HEK293 (cell line): ENCODE measurements around the gene KCNJ11.

ENCODE experiments used
- CTCF ChIA-PET: fragments of 350-600 bp; formaldehyde crosslinking; extraction: SDS; loops from one replicate; lab custom pipeline; 2021; ENCODE audit warnings: antibody characterized with exemption; lab: Yijun Ruan, JAX
- POLR2A ChIA-PET: fragments of 300-600 bp; formaldehyde crosslinking; extraction: SDS; loops from one replicate; lab custom pipeline; 2020; ENCODE audit warnings: antibody characterized with exemption, inconsistent platforms; lab: Yijun Ruan, JAX
- H3K27ac ChIP-seq: fragments of 200-500 bp; sonication (Bioruptor generic); 2 replicates; pipeline ENCODE4 v1.5.1; 2014; ENCODE audit warnings: low read depth, low read length, control low read depth, inconsistent platforms; ENCODE audit errors: extremely low read depth
- H3K36me3 ChIP-seq, 2 experiments: fragments of 200-500 bp in 1 of 2; sonication (Bioruptor generic) in 1 of 2; 1 replicate in 1 of 2; 2 replicates in 1 of 2; pipeline ENCODE4 v1.5.1; 2014 to 2017; ENCODE audit warnings: inconsistent platforms in 2 of 2, low read length in 2 of 2; ENCODE audit not compliant: control insufficient read depth in 2 of 2, insufficient read depth in 1 of 2
- H3K4me1 ChIP-seq: fragments of 200-500 bp; sonication (Bioruptor generic); 2 replicates; pipeline ENCODE4 v1.5.1; 2014; ENCODE audit warnings: mild to moderate bottlenecking, low read length, inconsistent platforms; ENCODE audit not compliant: control insufficient read depth, insufficient read depth
- H3K4me3 ChIP-seq: 2 replicates; pipeline ENCODE4 v1.5.1; 2011; ENCODE audit warnings: low read depth, mild to moderate bottlenecking, control low read depth, low read length, moderate library complexity
- H3K9me3 ChIP-seq: fragments of 200-500 bp; sonication (Bioruptor generic); 2 replicates; pipeline ENCODE4 v1.5.1; 2014; ENCODE audit warnings: low read depth, low read length, inconsistent platforms; ENCODE audit not compliant: control insufficient read depth, insufficient read depth
- GLI2 ChIP-seq: fragments of 450-650 bp; formaldehyde crosslinking; IDR thresholded peaks from 2 replicates; pipeline ENCODE4; 2017; ENCODE audit warnings: missing biosample characterization, missing genetic modification characterization, low read depth, borderline replicate concordance
- GLI4 ChIP-seq: fragments of 450-650 bp; formaldehyde crosslinking; IDR thresholded peaks from 2 replicates; pipeline ENCODE4 v1.5.1; 2016; ENCODE audit warnings: missing biosample characterization, missing genetic modification characterization
- ZBTB6 ChIP-seq: fragments of 450-650 bp; formaldehyde crosslinking; IDR thresholded peaks from 2 replicates; pipeline ENCODE4 v1.5.1; 2017; ENCODE audit warnings: missing biosample characterization, missing genetic modification characterization
- ZNF112 ChIP-seq: fragments of 450-650 bp; formaldehyde crosslinking; IDR thresholded peaks from 2 replicates; pipeline ENCODE4 v1.5.0; 2017; ENCODE audit warnings: missing biosample characterization, missing genetic modification characterization
- ZNF121 ChIP-seq: fragments of 450-650 bp; formaldehyde crosslinking; IDR thresholded peaks from 2 replicates; pipeline ENCODE4 v1.5.1; 2016; ENCODE audit warnings: missing biosample characterization, missing genetic modification characterization
- ZNF138 ChIP-seq: fragments of 450-650 bp; formaldehyde crosslinking; IDR thresholded peaks from 2 replicates; pipeline ENCODE4 v1.5.1; 2016; ENCODE audit warnings: missing biosample characterization, missing genetic modification characterization, borderline replicate concordance
- ZNF155 ChIP-seq: fragments of 450-650 bp; formaldehyde crosslinking; IDR thresholded peaks from 2 replicates; pipeline ENCODE4 v1.5.1; 2016; ENCODE audit warnings: missing biosample characterization, missing genetic modification characterization
- ZNF184 ChIP-seq: fragments of 450-650 bp; IDR thresholded peaks from 2 replicates; pipeline ENCODE4 v1.5.1; 2018; ENCODE audit warnings: missing biosample characterization, mild to moderate bottlenecking, missing genetic modification characterization
- ZNF19 ChIP-seq: fragments of 450-650 bp; formaldehyde crosslinking; IDR thresholded peaks from 2 replicates; pipeline ENCODE4; 2016; ENCODE audit warnings: missing biosample characterization, missing genetic modification characterization, low read depth
- ZNF2 ChIP-seq: fragments of 450-650 bp; formaldehyde crosslinking; IDR thresholded peaks from 2 replicates; pipeline ENCODE4 v1.5.1; 2016; ENCODE audit warnings: missing biosample characterization, missing genetic modification characterization
- ZNF24 ChIP-seq: fragments of 450-650 bp; formaldehyde crosslinking; IDR thresholded peaks from 2 replicates; pipeline ENCODE4 v1.5.1; 2016; ENCODE audit warnings: missing biosample characterization, missing genetic modification characterization
- ZNF26 ChIP-seq: fragments of 450-650 bp; formaldehyde crosslinking; IDR thresholded peaks from 2 replicates; pipeline ENCODE4 v1.5.1; 2016; ENCODE audit warnings: missing biosample characterization, missing genetic modification characterization
- ZNF280C ChIP-seq: fragments of 450-650 bp; formaldehyde crosslinking; IDR thresholded peaks from 2 replicates; pipeline ENCODE4 v1.5.1; 2016; ENCODE audit warnings: missing biosample characterization, missing genetic modification characterization
- ZNF354C ChIP-seq: fragments of 450-650 bp; formaldehyde crosslinking; IDR thresholded peaks from 2 replicates; pipeline ENCODE4 v1.5.1; 2016; ENCODE audit warnings: missing biosample characterization, missing genetic modification characterization, low read depth, borderline replicate concordance
- ZNF514 ChIP-seq: fragments of 450-650 bp; formaldehyde crosslinking; IDR thresholded peaks from 2 replicates; pipeline ENCODE4 v1.5.1; 2016; ENCODE audit warnings: missing biosample characterization, missing genetic modification characterization
- ZNF555 ChIP-seq: fragments of 450-650 bp; formaldehyde crosslinking; conservative IDR thresholded peaks from 2 replicates; pipeline ENCODE4 v1.5.1; 2017; ENCODE audit warnings: missing biosample characterization, mild to moderate bottlenecking, missing genetic modification characterization, inconsistent platforms
- ZNF560 ChIP-seq: fragments of 450-650 bp; formaldehyde crosslinking; IDR thresholded peaks from 2 replicates; pipeline ENCODE4 v1.5.1; 2017; ENCODE audit warnings: missing biosample characterization, missing genetic modification characterization, borderline replicate concordance
- ZNF747 ChIP-seq: fragments of 450-650 bp; formaldehyde crosslinking; IDR thresholded peaks from 2 replicates; pipeline ENCODE4 v1.5.1; 2016; ENCODE audit warnings: missing biosample characterization, missing genetic modification characterization
- ZNF76 ChIP-seq: fragments of 450-650 bp; formaldehyde crosslinking; IDR thresholded peaks from 2 replicates; pipeline ENCODE4; 2016; ENCODE audit warnings: low read depth, missing biosample characterization, missing genetic modification characterization, borderline replicate concordance
- ZNF776 ChIP-seq: fragments of 450-650 bp; formaldehyde crosslinking; IDR thresholded peaks from 2 replicates; pipeline ENCODE4 v1.5.0; 2017; ENCODE audit warnings: missing biosample characterization, missing genetic modification characterization, borderline replicate concordance
- TF ChIP-seq, protein P1 (sequence below): fragments of 450-650 bp; formaldehyde crosslinking; IDR thresholded peaks from 2 replicates; pipeline ENCODE4 v1.5.1; 2016; ENCODE audit warnings: missing biosample characterization, missing genetic modification characterization
- TF ChIP-seq, protein P2 (sequence below): fragments of 450-650 bp; formaldehyde crosslinking; IDR thresholded peaks from 2 replicates; pipeline ENCODE4 v1.5.1; 2017; ENCODE audit warnings: missing biosample characterization, mild to moderate bottlenecking, missing genetic modification characterization, moderate library complexity
- TF ChIP-seq, protein P3 (sequence below): fragments of 450-650 bp; formaldehyde crosslinking; IDR thresholded peaks from 2 replicates; pipeline ENCODE4 v1.5.1; 2016; ENCODE audit warnings: missing biosample characterization, missing genetic modification characterization, low read depth
- TF ChIP-seq, protein P4 (sequence below): fragments of 450-650 bp; formaldehyde crosslinking; IDR thresholded peaks from 2 replicates; pipeline ENCODE4 v1.5.1; 2017; ENCODE audit warnings: missing biosample characterization, missing genetic modification characterization

KCNJ11 gene

GRCh38 chr11:17437366-17437765 lies 48.9 kb upstream of the KCNJ11 start (continued):
- TF ChIP-seq, protein P1, sequence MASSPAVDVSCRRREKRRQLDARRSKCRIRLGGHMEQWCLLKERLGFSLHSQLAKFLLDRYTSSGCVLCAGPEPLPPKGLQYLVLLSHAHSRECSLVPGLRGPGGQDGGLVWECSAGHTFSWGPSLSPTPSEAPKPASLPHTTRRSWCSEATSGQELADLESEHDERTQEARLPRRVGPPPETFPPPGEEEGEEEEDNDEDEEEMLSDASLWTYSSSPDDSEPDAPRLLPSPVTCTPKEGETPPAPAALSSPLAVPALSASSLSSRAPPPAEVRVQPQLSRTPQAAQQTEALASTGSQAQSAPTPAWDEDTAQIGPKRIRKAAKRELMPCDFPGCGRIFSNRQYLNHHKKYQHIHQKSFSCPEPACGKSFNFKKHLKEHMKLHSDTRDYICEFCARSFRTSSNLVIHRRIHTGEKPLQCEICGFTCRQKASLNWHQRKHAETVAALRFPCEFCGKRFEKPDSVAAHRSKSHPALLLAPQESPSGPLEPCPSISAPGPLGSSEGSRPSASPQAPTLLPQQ = no peak
- TF ChIP-seq ZNF138 (tag by site-specific recombination) (no peak), ZNF354C (tag by site-specific recombination) (no peak), ZNF184 (tag by site-specific recombination) (no peak), ZNF155 (tag by site-specific recombination) (no peak), ZNF76 (no peak), ZNF514 (no peak), ZNF2 (tag by site-specific recombination) (no peak), GLI2 (tag by site-specific recombination) (no peak), ZNF112 (tag by site-specific recombination) (no peak)
- TF ChIP-seq, protein P2, sequence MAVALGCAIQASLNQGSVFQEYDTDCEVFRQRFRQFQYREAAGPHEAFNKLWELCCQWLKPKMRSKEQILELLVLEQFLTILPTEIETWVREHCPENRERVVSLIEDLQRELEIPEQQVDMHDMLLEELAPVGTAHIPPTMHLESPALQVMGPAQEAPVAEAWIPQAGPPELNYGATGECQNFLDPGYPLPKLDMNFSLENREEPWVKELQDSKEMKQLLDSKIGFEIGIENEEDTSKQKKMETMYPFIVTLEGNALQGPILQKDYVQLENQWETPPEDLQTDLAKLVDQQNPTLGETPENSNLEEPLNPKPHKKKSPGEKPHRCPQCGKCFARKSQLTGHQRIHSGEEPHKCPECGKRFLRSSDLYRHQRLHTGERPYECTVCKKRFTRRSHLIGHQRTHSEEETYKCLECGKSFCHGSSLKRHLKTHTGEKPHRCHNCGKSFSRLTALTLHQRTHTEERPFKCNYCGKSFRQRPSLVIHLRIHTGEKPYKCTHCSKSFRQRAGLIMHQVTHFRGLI (tag by site-specific recombination) = no peak

DNA sequence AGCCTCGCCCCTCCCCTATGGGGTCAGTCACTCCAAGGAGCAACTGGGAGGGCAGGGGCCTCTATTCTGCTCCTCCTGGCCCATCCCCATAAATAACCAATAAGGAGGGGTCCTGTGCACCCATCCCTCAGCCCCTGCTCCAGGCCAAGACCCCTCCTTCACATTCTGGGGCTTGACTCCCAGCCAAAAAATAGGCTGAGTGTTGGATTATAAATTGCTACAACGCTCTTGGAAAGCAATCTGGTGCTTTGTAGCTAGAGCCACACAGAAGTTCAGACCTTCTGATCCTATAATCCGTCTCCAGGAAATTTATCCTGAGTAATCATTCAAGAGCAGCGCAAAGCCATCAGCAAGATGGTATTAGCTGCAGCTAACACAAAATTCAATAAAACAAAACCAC lies 45.6 kb upstream of the KCNJ11 start:
- no peak overlapping the region for H3K27ac ChIP-seq
- H3K9me3 ChIP-seq = no peaks in the 10 kb centered on the region
- H3K4me3 ChIP-seq = no peak overlapping the region
- POLR2A ChIA-PET = no interaction called here
- peaks cover 4% of the 10 kb centered on the region for H3K4me1 ChIP-seq
- TF ChIP-seq, protein P3, sequence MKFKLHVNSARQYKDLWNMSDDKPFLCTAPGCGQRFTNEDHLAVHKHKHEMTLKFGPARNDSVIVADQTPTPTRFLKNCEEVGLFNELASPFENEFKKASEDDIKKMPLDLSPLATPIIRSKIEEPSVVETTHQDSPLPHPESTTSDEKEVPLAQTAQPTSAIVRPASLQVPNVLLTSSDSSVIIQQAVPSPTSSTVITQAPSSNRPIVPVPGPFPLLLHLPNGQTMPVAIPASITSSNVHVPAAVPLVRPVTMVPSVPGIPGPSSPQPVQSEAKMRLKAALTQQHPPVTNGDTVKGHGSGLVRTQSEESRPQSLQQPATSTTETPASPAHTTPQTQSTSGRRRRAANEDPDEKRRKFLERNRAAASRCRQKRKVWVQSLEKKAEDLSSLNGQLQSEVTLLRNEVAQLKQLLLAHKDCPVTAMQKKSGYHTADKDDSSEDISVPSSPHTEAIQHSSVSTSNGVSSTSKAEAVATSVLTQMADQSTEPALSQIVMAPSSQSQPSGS (tag by site-specific recombination) = no peak
- TF ChIP-seq ZNF280C (tag by site-specific recombination) = no peak
- TF ChIP-seq ZBTB6 (tag by site-specific recombination) = no peak
- no peak for TF ChIP-seq ZNF24
- no peak for TF ChIP-seq ZNF26 (tag by site-specific recombination)
- no peak for TF ChIP-seq ZNF560 (tag by site-specific recombination)
- no peak for TF ChIP-seq ZNF747 (tag by site-specific recombination)
- TF ChIP-seq, protein P4, sequence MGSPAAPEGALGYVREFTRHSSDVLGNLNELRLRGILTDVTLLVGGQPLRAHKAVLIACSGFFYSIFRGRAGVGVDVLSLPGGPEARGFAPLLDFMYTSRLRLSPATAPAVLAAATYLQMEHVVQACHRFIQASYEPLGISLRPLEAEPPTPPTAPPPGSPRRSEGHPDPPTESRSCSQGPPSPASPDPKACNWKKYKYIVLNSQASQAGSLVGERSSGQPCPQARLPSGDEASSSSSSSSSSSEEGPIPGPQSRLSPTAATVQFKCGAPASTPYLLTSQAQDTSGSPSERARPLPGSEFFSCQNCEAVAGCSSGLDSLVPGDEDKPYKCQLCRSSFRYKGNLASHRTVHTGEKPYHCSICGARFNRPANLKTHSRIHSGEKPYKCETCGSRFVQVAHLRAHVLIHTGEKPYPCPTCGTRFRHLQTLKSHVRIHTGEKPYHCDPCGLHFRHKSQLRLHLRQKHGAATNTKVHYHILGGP (tag by site-specific recombination) = no peak
- no peak for TF ChIP-seq ZNF776 (tag by site-specific recombination)
- TF ChIP-seq, protein P1 = no peak
- no peak for TF ChIP-seq ZNF19 (tag by site-specific recombination)
- no peak for TF ChIP-seq GLI4 (tag by site-specific recombination)
- no peak for TF ChIP-seq ZNF2 (tag by site-specific recombination)
- TF ChIP-seq ZNF555 (tag by site-specific recombination) = no peak
- TF ChIP-seq ZNF121 = no peak
- no peaks in the 10 kb centered on the region for H3K36me3 ChIP-seq
- CTCF ChIA-PET = interaction anchor here (0.6 to 1.6 kb wide), 3 partner anchors 30 to 66 kb away, joined by 3 to 8 read pairs (median 3); partner anchors contain the start of gene KCNJ11
